Gastroesophageal sphincter (tissue), 4 donors: ENCODE results near the gene ARHGAP19. TPM values are rescaled to one million over a fixed set of nuclear protein-coding genes. Genes with fewer than 3 reads are reported as not detected.

Experiments used
- ATAC-seq: fragments of 150-250 bp; one replicate; pipeline ENCODE4 v1.9.1; 2016; ENCODE audit warnings: mild to moderate bottlenecking, moderate library complexity
- H3K27ac ChIP-seq, 4 donors: fragments of 200-600 bp; sonication (generic) in 3 of 4; 1 replicate in 3 of 4; 2 replicates in 1 of 4; pipeline ENCODE4 v1.5.1; 2016 to 2019
- H3K27me3 ChIP-seq: fragments of 200-600 bp; sonication (generic); one replicate; pipeline ENCODE4 v1.5.1; 2019
- H3K36me3 ChIP-seq, 2 donors: fragments of 200-600 bp; sonication (generic); one replicate each; pipeline ENCODE4 v1.5.1; 2019; ENCODE audit warnings: control low read depth in 1 of 2
- H3K4me1 ChIP-seq, 3 donors: fragments of 200-600 bp; sonication (generic); 1 replicate in 2 of 3; 2 replicates in 1 of 3; pipeline ENCODE4 v1.5.1; 2016 to 2019; ENCODE audit warnings: control low read depth in 2 of 3
- H3K4me3 ChIP-seq, 2 donors: fragments of 200-600 bp; sonication (generic); one replicate each; pipeline ENCODE4 v1.5.1; 2019; ENCODE audit warnings: mild to moderate bottlenecking in 1 of 2, moderate library complexity in 1 of 2
- H3K9me3 ChIP-seq, 3 donors: fragments of 200-600 bp; sonication (generic); one replicate each; pipeline ENCODE4 v1.5.1; 2017 to 2019; ENCODE audit warnings: control low read depth in 2 of 3
- EP300 ChIP-seq: sonication (generic); formaldehyde crosslinking; IDR thresholded peaks from one replicate; pipeline ENCODE4 v1.6.1; 2017; ENCODE audit warnings: antibody characterized with exemption, mild to moderate bottlenecking
- POLR2A ChIP-seq, 2 donors: fragments of 450-650 bp; IDR thresholded peaks; one replicate each; pipeline ENCODE4 v1.6.1; 2017; ENCODE audit warnings: antibody characterized with exemption in 2 of 2, mild to moderate bottlenecking in 2 of 2, moderate library complexity in 1 of 2
- POLR2AphosphoS5 ChIP-seq: sonication (generic); formaldehyde crosslinking; IDR thresholded peaks from one replicate; pipeline ENCODE4 v1.6.1; 2017; ENCODE audit warnings: antibody characterized with exemption
- WGBS, 2 donors: methylation state at CpG; one replicate each; pipeline ENCODE4 v1.1.5; 2018; ENCODE audit warnings: low coverage in 1 of 2; 5-methylcytosine and 5-hydroxymethylcytosine counted together
- total RNA-seq, 4 donors: library from RNA; depleted of rRNA; stranded (reverse); fragments of >200 nt; gene quantifications; one replicate each; pipeline ENCODE4 v1.1.0, GENCODE V29; 2016
- TF ChIP-seq, protein P1 (sequence below), 4 experiments: fragments of 200-600 bp in 2 of 4; fragments of 450-650 bp in 2 of 4; sonication (generic) in 1 of 4; IDR thresholded peaks; one replicate each; pipeline ENCODE4 v1.5.1; 2017 to 2019; ENCODE audit warnings: antibody characterized with exemption in 4 of 4, mild to moderate bottlenecking in 2 of 4, moderate library complexity in 2 of 4

Gene ARHGAP19
- total RNA-seq, 4 donors from 2014 or later: 3.2 to 6.7 (median 5.0) TPM

DNA sequence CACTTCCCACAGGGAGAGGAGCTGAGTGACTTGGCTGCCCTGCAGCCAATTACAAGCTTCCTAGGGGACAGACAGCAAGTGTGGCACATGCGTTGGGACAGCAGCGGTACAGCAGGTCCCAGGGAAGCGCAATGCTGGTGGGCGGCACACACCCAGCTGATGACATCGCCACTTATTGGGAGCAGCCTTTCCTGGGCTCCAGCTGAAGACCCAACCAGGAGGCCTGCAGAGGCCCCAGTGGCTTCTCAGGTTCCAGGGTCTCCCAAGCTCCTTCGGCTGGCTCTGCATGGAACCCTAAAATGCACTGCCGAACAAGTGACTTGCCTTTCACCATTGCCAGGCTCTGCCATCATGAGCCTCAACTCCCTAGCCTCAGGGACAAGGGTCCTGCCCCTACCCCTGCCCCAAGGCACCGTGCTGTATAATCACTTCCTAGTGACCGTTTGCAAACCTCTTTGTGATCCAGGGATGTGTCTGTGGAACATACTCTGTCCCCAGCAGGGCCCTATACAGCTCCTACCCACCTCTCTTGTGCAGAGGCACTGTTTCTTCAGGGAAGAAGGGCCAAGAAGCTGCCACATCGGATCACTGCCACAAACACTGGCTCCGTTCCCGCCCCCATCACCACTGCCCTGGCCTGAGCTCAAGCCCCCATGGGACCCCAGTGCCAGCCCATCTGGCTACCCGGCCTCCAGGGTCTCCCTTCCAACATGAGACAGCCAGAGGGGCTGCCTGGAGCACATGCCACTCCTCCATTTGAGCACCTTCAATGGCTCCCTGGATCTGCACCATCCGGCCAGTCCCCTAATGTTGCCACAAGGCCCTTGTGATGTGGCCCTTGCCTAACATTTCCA, 87.4 kb downstream of the ARHGAP19 start:
- TF ChIP-seq POLR2AphosphoS5: no peak
- no peak for TF ChIP-seq EP300
- TF ChIP-seq, protein P1, sequence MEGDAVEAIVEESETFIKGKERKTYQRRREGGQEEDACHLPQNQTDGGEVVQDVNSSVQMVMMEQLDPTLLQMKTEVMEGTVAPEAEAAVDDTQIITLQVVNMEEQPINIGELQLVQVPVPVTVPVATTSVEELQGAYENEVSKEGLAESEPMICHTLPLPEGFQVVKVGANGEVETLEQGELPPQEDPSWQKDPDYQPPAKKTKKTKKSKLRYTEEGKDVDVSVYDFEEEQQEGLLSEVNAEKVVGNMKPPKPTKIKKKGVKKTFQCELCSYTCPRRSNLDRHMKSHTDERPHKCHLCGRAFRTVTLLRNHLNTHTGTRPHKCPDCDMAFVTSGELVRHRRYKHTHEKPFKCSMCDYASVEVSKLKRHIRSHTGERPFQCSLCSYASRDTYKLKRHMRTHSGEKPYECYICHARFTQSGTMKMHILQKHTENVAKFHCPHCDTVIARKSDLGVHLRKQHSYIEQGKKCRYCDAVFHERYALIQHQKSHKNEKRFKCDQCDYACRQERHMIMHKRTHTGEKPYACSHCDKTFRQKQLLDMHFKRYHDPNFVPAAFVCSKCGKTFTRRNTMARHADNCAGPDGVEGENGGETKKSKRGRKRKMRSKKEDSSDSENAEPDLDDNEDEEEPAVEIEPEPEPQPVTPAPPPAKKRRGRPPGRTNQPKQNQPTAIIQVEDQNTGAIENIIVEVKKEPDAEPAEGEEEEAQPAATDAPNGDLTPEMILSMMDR (IDR thresholded peaks at IDR 0.05): no peak
- no peak for TF ChIP-seq POLR2A (IDR thresholded peaks at IDR 0.05)
- Histone ChIP-seq H3K4me3 (no peak overlapping the region), H3K9me3 (no peaks in the 10 kb centered on the region), H3K27ac (no peak overlapping the region), H3K27me3 (peaks cover 31% of the 10 kb centered on the region), H3K36me3 (no peaks in the 10 kb centered on the region), H3K4me1 (no peaks in the 10 kb centered on the region)
- WGBS, 2 donors: 70 to 87% methylated on average over 2 to 3 of the region's 14 CpGs
- ATAC-seq: no peak

DNA sequence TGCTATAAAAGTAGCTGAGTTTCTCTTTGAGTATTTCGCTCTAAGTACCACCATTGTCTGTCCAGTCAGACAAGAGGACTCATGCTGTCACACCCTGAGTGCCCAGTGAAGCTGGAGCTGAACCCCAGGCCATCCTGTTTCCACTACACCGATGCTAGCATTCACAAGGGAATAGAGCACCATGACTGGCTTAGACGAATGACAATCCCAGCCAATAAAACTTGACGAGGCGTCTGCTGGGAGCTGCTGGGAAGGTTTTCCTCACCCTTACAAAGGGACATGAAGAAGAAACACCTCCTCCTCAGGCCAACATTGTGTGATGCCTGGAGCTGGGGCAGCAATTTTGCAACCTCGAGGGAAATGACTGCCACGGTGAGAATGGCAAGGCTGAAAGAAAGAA, 89.2 kb downstream of the ARHGAP19 start:
- H3K4me3 ChIP-seq: no peak overlapping the region
- H3K4me1 ChIP-seq: no peaks in the 10 kb centered on the region
- H3K9me3 ChIP-seq: no peaks in the 10 kb centered on the region
- peaks cover 33% of the 10 kb centered on the region for H3K27me3 ChIP-seq
- no peak for ATAC-seq
- WGBS, 2 donors: 86 to 88% methylated on average over 3 to 6 of the region's 7 CpGs
- H3K36me3 ChIP-seq: no peaks in the 10 kb centered on the region
- H3K27ac ChIP-seq: no peak overlapping the region
- no peak for TF ChIP-seq POLR2AphosphoS5
- TF ChIP-seq POLR2A (IDR thresholded peaks at IDR 0.05): no peak
- TF ChIP-seq EP300: no peak
- TF ChIP-seq, protein P1 (IDR thresholded peaks at IDR 0.05): no peak

DNA sequence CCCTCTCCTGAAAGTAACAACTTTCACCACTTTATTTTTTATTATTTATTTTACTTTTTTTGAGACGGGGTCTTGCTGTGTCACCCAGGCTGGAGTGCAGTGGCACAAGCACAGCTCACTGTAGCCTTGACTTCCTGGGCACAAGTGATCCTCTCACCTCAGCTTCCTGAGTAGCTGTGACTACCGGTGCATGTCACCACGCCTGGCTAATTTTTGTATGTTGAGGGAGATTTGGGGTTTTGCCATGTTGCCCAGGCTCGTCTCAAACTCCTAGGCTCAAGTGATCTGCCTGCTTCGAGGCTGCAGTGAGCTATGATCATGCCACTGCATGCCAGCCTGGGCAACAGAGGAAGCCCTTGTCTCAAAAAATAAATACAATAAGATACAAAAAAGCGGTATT, 91.8 kb downstream of the ARHGAP19 start:
- Histone ChIP-seq H3K36me3 (no peaks in the 10 kb centered on the region), H3K27me3 (peaks cover 37% of the 10 kb centered on the region), H3K4me3 (no peak overlapping the region), H3K27ac (no peak overlapping the region), H3K9me3 (no peaks in the 10 kb centered on the region), H3K4me1 (peaks cover 0 to 8% (median 0%) of the 10 kb centered on the region in 3 donors)
- no peak for ATAC-seq
- 84 to 90% methylated on average over 3 to 5 of the region's 6 CpGs for WGBS, 2 donors
- TF ChIP-seq POLR2A (IDR thresholded peaks at IDR 0.05) (no peak), POLR2AphosphoS5 (no peak)

DNA sequence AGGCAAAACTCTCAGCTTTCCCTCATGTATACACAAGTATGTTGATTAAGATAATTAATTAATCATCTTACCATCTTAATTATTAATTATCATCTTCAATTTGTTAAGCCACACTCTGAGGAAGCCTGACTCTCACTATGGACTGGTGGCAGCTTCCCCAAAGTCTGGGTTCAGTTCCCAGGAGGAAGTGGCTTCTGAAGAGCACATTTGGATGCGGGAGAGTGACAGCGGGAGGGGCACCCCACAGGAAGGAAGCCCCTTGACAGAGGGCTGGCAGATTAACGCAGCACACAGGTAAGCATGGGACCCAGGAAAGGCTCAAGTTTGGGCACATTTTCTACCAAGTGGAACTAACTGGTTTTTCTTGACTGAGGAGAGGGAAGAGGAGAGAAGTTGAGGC, 93.3 kb downstream of the ARHGAP19 start:
- no peak overlapping the region for H3K27ac ChIP-seq
- no peak for ATAC-seq
- TF ChIP-seq POLR2AphosphoS5 (no peak), EP300 (no peak), POLR2A (IDR thresholded peaks at IDR 0.05) (no peak)
- TF ChIP-seq, protein P1 (IDR thresholded peaks at IDR 0.05): no peak
- H3K4me1 ChIP-seq: peaks cover 0 to 10% (median 0%) of the 10 kb centered on the region in 3 donors
- H3K9me3 ChIP-seq: no peaks in the 10 kb centered on the region
- WGBS, 2 donors: 51% methylated on average over 3 of the region's 3 CpGs; no CpG with 5 or more reads in 1 of the 2 donors
- no peaks in the 10 kb centered on the region for H3K36me3 ChIP-seq
- no peak overlapping the region for H3K4me3 ChIP-seq
- peaks cover 43% of the 10 kb centered on the region for H3K27me3 ChIP-seq

DNA sequence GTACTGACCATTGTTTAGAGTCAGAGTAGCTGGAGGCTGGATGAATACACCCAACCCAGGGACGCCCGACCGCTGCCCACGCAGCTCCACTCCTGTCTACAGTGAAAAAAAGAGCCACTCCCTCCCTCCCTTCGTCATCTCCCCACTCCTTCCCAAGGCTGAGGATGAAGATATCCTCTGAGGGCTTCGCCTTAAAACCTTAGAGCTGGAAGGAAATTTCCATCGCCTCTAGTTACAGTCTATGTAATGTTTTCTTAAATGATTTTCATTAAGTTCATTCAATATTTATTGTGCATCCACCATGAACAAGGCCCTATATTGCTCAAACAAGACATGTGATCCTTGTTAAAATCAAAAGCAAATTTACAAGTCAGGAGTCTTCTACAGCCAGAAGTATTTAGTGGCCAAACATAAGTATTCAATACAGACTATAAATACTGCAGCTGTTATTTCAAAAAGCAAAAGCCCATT, 95.4 kb downstream of the ARHGAP19 start:
- no peak for ATAC-seq
- Histone ChIP-seq H3K27me3 (peaks cover 64% of the 10 kb centered on the region), H3K9me3 (no peaks in the 10 kb centered on the region), H3K27ac (no peak overlapping the region), H3K36me3 (no peaks in the 10 kb centered on the region), H3K4me1 (peaks cover 0 to 10% (median 0%) of the 10 kb centered on the region in 3 donors), H3K4me3 (no peak overlapping the region)
- TF ChIP-seq, protein P1 (IDR thresholded peaks at IDR 0.05): no peak
- no peak for TF ChIP-seq EP300
- TF ChIP-seq POLR2AphosphoS5: no peak
- no peak for TF ChIP-seq POLR2A (IDR thresholded peaks at IDR 0.05)
- 35 to 94% methylated on average over 6 to 7 of the region's 7 CpGs for WGBS, 2 donors
